Activated naive CD8-positive, alpha-beta T cell treated with anti-CD3 and anti-CD28 coated beads, Interleukin-2, amount 50 U/mL, for 16 hours (primary cell): ENCODE measurements around the gene TENM3.

Experiments
- DNase-seq: peaks from one replicate; pipeline ENCODE4 v3.0.0-alpha.2; 2020; ENCODE audit warnings: low read depth, low spot score

Gene TENM3

DNA sequence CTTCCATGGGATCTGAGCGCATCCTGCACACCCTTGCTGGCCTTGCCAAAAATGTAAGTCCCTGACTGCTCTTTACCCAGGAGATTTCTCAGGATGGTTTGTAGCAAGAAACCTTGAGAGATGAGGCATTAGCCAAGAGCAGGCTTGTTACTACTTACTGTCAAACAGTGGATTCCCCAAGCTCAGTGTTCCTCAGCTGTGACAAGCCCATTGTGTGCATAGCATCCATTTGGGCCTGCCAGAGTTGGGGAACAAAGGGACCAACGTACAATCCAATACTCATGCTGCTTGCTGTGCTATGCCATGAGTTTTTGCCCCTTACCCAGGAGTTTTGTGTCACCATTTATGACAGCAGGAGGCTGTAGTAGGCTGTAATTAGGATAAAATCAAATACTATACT is 267.6 kb downstream of the TENM3 start:
- no peak for DNase-seq

DNA sequence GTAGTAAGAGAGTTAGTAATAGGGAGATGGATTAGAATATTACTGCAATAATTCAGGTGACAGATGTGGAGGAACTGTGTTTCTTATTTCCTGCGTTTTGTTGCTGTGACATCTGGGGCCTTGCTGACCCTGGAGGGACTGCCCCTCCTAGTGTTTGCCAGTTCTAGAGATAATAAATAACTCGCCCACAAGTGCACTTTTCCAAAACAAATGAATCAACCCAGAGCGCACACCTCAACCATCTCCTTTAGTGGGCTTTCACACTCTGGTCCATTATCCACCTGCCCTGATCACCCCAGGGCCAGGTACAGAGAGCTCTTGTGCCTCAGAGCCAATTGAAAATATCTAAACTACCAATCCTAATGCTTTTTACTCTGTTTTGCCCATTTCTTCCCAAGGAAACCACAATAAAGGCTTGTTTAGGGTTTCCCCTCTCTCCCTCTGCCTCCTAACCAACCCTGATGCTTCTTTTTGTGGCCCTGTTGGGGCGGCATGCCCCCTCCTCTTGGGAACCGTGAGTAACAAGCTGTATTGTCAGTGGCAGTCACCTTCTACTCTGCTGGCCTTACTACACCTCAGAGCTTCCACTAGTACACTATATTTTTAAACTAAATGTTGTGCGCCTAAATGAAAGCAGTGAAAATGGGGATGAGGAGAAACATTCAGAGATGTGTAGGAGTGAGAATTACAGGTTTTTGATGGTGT is 270.5 kb downstream of the TENM3 start:
- DNase-seq: no peak

GRCh38 chr4:182518421-182518820 is 275.2 kb downstream of the TENM3 start:
- DNase-seq: no peak

DNA sequence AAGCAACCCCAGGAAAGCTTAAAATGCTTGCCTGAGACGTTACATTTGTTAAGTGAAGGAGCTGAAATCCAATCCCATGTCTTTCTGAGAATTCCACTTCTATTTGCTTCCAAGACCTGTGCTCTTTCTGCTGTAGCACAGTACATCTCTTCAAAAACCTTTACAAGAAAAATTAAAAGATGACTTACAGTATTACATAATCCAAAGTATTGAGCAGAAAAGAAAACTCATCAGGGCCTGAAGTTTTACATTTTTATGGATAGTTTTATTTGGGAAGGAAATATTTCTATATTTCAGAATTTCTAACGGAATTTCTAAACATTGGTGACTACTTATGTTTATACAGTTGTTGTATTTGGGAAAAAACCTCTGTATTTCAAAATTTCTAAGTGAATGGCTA is 276.3 kb downstream of the TENM3 start:
- DNase-seq: no peak

DNA sequence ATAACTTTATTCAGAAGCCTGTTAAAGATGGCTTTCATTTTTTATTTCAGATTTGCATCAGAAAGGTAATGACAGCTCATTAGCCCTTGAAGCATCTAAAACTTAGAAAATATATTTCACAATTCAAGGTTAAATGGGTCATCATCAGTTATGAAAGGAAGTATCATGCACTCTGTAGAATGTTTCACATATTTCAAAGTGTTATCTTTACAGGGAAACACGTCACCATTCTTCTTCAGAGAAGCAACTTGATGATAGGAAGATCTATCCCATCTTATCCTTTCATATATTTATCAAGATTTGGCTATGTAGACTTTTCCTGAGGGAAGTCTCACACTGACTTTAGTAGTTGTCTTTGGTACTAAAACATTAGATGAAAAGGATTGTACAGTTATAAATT is 277.8 kb downstream of the TENM3 start:
- DNase-seq: no peak

DNA sequence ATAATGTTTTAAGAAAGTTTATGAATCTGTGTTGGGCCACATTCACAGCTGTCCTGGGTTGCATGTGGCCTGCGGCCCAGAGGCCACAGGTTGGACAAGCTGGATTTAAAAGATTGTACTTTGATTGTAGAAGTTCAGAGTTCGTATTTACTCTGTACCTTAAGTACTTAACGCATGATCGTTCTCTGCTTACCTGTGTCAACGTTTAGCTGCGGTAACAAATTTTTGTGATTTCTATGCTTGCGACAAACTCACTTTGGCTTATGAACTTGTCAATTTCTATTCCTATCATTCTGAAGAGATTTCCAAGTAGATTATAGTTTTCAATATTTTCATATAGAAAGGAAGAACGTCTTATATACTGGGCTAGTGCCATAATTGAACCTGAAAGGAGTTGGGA is 285.6 kb downstream of the TENM3 start:
- DNase-seq: no peak

GRCh38 chr4:182530451-182530850 is 287.2 kb downstream of the TENM3 start:
- no peak for DNase-seq

- no peak for DNase-seq
Measured at GRCh38 chr4:182531555-182532162, 288.5 kb downstream of the TENM3 start.

- no peak for DNase-seq
Measured at GRCh38 chr4:182532441-182532840, 289.2 kb downstream of the TENM3 start.

- no peak for DNase-seq
Measured at GRCh38 chr4:182533964-182534363, 290.8 kb downstream of the TENM3 start.

- no peak for DNase-seq
Measured at GRCh38 chr4:182536221-182536811, 293.1 kb downstream of the TENM3 start.

DNA sequence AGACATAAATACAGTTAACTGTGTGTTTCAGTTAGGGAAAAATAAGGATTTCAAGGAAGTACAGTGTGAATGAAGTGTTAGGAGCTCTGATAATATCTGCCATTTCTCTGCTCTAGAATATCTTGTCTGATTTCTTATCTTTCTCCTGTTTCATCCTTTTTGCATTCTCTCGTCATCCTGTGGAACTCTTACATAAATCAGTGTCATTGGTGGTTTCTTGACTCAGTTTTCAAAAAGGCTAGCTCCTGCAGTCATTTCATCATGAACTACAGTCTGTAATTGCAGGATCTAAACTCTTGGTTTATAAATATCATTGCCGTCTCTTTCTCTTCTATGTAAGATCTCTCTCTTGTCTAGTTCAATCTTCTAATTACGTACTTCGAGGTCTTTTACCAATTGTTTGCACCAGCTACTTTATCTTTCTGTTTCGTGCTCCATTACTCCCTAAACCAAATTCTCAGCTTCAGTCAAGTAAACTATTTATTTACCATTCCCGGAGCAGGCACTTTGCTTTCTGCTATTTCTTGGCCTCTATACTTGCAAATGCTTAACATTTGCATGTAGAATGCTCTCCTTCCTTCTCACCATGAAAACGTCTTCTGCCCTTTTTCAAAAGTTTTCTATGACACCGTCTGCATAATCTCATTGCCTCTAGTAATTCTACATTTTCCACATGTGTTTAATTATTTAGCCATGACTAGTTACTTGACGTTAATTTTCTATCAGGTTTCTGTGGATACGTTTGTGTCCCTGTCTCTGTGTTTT is 294.0 kb downstream of the TENM3 start:
- DNase-seq: no peak

- no peak for DNase-seq
Measured at GRCh38 chr4:182538031-182538430, 294.8 kb downstream of the TENM3 start.

GRCh38 chr4:182540496-182540895 is 297.3 kb downstream of the TENM3 start:
- DNase-seq: no peak

- DNase-seq: no peak
Measured at GRCh38 chr4:182547435-182547834, 304.2 kb downstream of the TENM3 start.

GRCh38 chr4:182548156-182548555 is 305.0 kb downstream of the TENM3 start:
- no peak for DNase-seq

GRCh38 chr4:182549356-182549755 is 306.2 kb downstream of the TENM3 start:
- no peak for DNase-seq

GRCh38 chr4:182552948-182553347 is 309.7 kb downstream of the TENM3 start:
- no peak for DNase-seq

DNA sequence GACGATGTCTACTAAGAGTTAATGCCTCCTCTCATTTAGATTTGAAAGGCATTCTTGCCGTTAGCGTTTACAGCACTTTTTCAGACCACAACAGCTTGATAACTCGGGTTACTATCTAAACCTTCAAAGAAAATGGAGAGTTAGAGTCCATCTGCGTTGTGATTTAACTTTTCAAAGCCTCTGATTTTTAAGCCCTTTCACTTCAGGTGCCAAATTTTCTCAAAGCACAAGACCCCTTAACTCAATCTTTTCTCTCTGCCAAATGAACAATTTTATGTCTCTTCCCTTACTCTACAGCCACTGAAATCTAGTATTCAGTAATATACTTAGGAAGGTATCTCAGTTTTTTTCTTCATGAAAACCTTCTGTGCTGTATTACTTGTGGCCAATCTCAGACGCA is 310.5 kb downstream of the TENM3 start:
- no peak for DNase-seq

DNA sequence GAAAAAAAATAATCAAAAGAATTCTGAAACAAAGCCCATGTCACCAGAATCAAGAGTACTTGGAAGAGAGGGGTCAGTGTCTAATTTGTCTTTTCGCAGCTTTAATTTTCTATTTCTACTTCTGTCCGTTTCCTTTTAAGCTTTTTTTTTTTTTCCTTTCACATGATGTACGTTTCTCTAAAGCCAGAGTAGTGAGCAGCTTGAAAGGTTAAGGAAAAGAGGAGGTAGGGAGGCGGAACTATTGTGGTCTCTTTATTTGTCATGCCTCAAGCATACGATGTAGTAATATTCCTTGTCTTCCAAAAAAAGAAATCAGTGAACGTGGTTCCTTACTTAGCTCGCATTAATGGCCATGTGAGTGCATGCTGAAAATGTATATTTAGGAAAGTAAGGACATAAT is 311.5 kb downstream of the TENM3 start:
- no peak for DNase-seq

DNA sequence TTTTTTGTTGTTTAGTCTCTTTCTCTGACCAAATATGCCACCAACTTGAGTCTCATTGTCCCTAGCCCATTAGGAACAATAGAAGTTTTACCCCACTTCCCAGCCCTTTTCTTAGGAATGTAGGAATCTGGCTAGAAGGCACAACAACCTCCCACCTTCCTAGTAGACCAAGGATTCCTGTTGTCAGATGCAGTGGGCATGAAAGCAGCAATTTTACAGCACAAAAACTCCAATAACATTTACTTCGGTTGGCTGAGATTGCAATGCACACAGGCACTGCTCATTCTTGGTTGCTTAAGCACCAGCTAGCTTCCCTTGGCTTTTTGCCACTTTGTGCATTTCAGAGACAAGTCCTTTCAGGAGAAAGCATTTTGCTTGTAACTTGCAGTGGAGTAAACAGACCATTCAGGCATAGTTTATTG is 312.8 kb downstream of the TENM3 start:
- DNase-seq: no peak

DNA sequence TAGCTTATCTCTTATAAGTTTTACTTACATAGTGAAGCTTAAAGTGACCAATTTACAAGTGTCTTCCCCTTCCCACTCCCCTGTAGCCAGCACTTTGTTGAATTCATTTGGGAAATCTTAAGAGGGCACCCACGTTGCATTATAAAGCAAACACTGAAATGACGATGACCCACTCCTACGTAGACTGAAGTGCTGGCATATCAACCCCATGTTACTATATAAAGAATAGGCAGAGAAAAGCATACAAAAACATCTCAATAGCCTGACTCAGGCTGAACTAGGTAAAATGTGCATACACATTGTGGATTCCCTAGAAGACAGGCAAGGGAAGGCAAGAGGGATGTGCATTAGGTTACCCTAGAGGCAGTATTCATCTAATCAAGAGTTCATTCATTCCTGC is 313.4 kb downstream of the TENM3 start:
- DNase-seq: no peak

- no peak for DNase-seq
Measured at GRCh38 chr4:182560358-182560757, 317.2 kb downstream of the TENM3 start.
